Activated naive CD8-positive, alpha-beta T cell (primary cell): Measurements from ENCODE around the gene GLIPR2.
"Not testable (repeated sequence)": the region's sequence is repeated elsewhere in the genome, so short reads cannot be mapped to it uniquely, and the experiment has no call there.

Experiments used
- H3K27ac Mint-ChIP-seq: one replicate; pipeline ENCODE4 v1.8.0; 2021; ENCODE audit warnings: mixed read lengths
- H3K27me3 Mint-ChIP-seq: one replicate; pipeline ENCODE4 v1.8.0; 2021; ENCODE audit warnings: mixed read lengths
- H3K36me3 Mint-ChIP-seq: one replicate; pipeline ENCODE4 v1.8.0; 2021; ENCODE audit warnings: mixed read lengths
- H3K4me1 Mint-ChIP-seq: one replicate; pipeline ENCODE4 v1.8.0; 2021; ENCODE audit warnings: low read depth, mixed read lengths
- H3K4me3 Mint-ChIP-seq: one replicate; pipeline ENCODE4 v1.8.0; 2021; ENCODE audit warnings: mild to moderate bottlenecking, mixed read lengths
- H3K9me3 Mint-ChIP-seq: one replicate; pipeline ENCODE4 v1.8.0; 2021; ENCODE audit warnings: low read depth, mixed read lengths

GLIPR2 gene

GRCh38 chr9:36113999-36114398 lies 22.5 kb upstream of the GLIPR2 start:
- no peak overlapping the region for H3K27ac Mint-ChIP-seq
- peaks cover 9% of the 10 kb centered on the region for H3K36me3 Mint-ChIP-seq
- no peaks in the 10 kb centered on the region for H3K9me3 Mint-ChIP-seq
- no peak overlapping the region for H3K4me3 Mint-ChIP-seq
- H3K4me1 Mint-ChIP-seq: no peaks in the 10 kb centered on the region
- no peaks in the 10 kb centered on the region for H3K27me3 Mint-ChIP-seq

- H3K27ac Mint-ChIP-seq: no peak overlapping the region
- no peak overlapping the region for H3K4me3 Mint-ChIP-seq
- H3K4me1 Mint-ChIP-seq: no peaks in the 10 kb centered on the region
- peaks cover 13% of the 10 kb centered on the region for H3K36me3 Mint-ChIP-seq
- no peaks in the 10 kb centered on the region for H3K27me3 Mint-ChIP-seq
- no peaks in the 10 kb centered on the region for H3K9me3 Mint-ChIP-seq
These were observed 19.9 kb upstream of the GLIPR2 start for GRCh38 chr9:36116593-36116992.

- Mint-ChIP-seq H3K9me3 (no peaks in the 10 kb centered on the region), H3K27me3 (no peaks in the 10 kb centered on the region), H3K27ac (no peak overlapping the region), H3K36me3 (peaks cover 12% of the 10 kb centered on the region), H3K4me1 (no peaks in the 10 kb centered on the region), H3K4me3 (no peak overlapping the region)
These were observed 18.3 kb upstream of the GLIPR2 start for GRCh38 chr9:36118201-36118600.

GRCh38 chr9:36118706-36119105 lies 17.8 kb upstream of the GLIPR2 start:
- Mint-ChIP-seq H3K4me3 (no peak overlapping the region), H3K4me1 (no peaks in the 10 kb centered on the region), H3K27ac (no peak overlapping the region), H3K9me3 (no peaks in the 10 kb centered on the region), H3K36me3 (peaks cover 12% of the 10 kb centered on the region), H3K27me3 (no peaks in the 10 kb centered on the region)

- Mint-ChIP-seq H3K4me1 (no peaks in the 10 kb centered on the region), H3K36me3 (peaks cover 12% of the 10 kb centered on the region), H3K9me3 (no peaks in the 10 kb centered on the region), H3K27me3 (no peaks in the 10 kb centered on the region), H3K27ac (no peak overlapping the region), H3K4me3 (no peak overlapping the region)
These were observed 17.1 kb upstream of the GLIPR2 start for GRCh38 chr9:36119476-36119875.

GRCh38 chr9:36120705-36121104 lies 15.8 kb upstream of the GLIPR2 start:
- H3K4me1 Mint-ChIP-seq: peaks cover 6% of the 10 kb centered on the region
- H3K4me3 Mint-ChIP-seq: no peak overlapping the region
- peaks cover 12% of the 10 kb centered on the region for H3K36me3 Mint-ChIP-seq
- H3K27ac Mint-ChIP-seq: no peak overlapping the region
- H3K27me3 Mint-ChIP-seq: no peaks in the 10 kb centered on the region
- no peaks in the 10 kb centered on the region for H3K9me3 Mint-ChIP-seq

- no peaks in the 10 kb centered on the region for H3K9me3 Mint-ChIP-seq
- no peaks in the 10 kb centered on the region for H3K27me3 Mint-ChIP-seq
- peaks cover 6% of the 10 kb centered on the region for H3K4me1 Mint-ChIP-seq
- no peak overlapping the region for H3K4me3 Mint-ChIP-seq
- H3K27ac Mint-ChIP-seq: no peak overlapping the region
- peaks cover 12% of the 10 kb centered on the region for H3K36me3 Mint-ChIP-seq
These were observed 14.6 kb upstream of the GLIPR2 start for GRCh38 chr9:36121971-36122370.

GRCh38 chr9:36123515-36123914 lies 13.0 kb upstream of the GLIPR2 start:
- Mint-ChIP-seq H3K27me3 (no peaks in the 10 kb centered on the region), H3K4me1 (peaks cover 16% of the 10 kb centered on the region), H3K4me3 (no peak overlapping the region), H3K27ac (no peak overlapping the region), H3K36me3 (peaks cover 6% of the 10 kb centered on the region), H3K9me3 (no peaks in the 10 kb centered on the region)

GRCh38 chr9:36125062-36125855 lies 11.3 kb upstream of the GLIPR2 start:
- H3K27ac Mint-ChIP-seq: no peak overlapping the region
- H3K27me3 Mint-ChIP-seq: no peaks in the 10 kb centered on the region
- H3K4me1 Mint-ChIP-seq: peaks cover 16% of the 10 kb centered on the region
- peaks cover 3% of the 10 kb centered on the region for H3K36me3 Mint-ChIP-seq
- no peaks in the 10 kb centered on the region for H3K9me3 Mint-ChIP-seq
- no peak overlapping the region for H3K4me3 Mint-ChIP-seq

GRCh38 chr9:36126016-36126730 lies 10.4 kb upstream of the GLIPR2 start:
- H3K4me3 Mint-ChIP-seq: no peak overlapping the region
- peaks cover 16% of the 10 kb centered on the region for H3K4me1 Mint-ChIP-seq
- no peak overlapping the region for H3K27ac Mint-ChIP-seq
- H3K27me3 Mint-ChIP-seq: no peaks in the 10 kb centered on the region
- peaks cover 3% of the 10 kb centered on the region for H3K36me3 Mint-ChIP-seq
- H3K9me3 Mint-ChIP-seq: no peaks in the 10 kb centered on the region

GRCh38 chr9:36127652-36128244 lies 8.8 kb upstream of the GLIPR2 start:
- Mint-ChIP-seq H3K9me3 (no peaks in the 10 kb centered on the region), H3K4me1 (peaks cover 16% of the 10 kb centered on the region), H3K27me3 (no peaks in the 10 kb centered on the region), H3K4me3 (no peak overlapping the region), H3K36me3 (peaks cover 3% of the 10 kb centered on the region), H3K27ac (no peak overlapping the region)

- Mint-ChIP-seq H3K4me3 (no peak overlapping the region), H3K27ac (no peak overlapping the region), H3K36me3 (no peaks in the 10 kb centered on the region), H3K9me3 (no peaks in the 10 kb centered on the region), H3K27me3 (no peaks in the 10 kb centered on the region), H3K4me1 (peaks cover 16% of the 10 kb centered on the region)
These were observed 8.2 kb upstream of the GLIPR2 start for GRCh38 chr9:36128349-36128748.

GRCh38 chr9:36129139-36129538 lies 7.4 kb upstream of the GLIPR2 start:
- Mint-ChIP-seq H3K36me3 (no peaks in the 10 kb centered on the region), H3K27me3 (no peaks in the 10 kb centered on the region), H3K4me1 (peaks cover 16% of the 10 kb centered on the region), H3K9me3 (no peaks in the 10 kb centered on the region), H3K4me3 (no peak overlapping the region), H3K27ac (no peak overlapping the region)

- peaks cover 12% of the 10 kb centered on the region for H3K4me1 Mint-ChIP-seq
- H3K9me3 Mint-ChIP-seq, H3K27ac Mint-ChIP-seq, H3K36me3 Mint-ChIP-seq, H3K27me3 Mint-ChIP-seq, H3K4me3 Mint-ChIP-seq: not testable (repeated sequence)
These were observed 4.9 kb upstream of the GLIPR2 start for GRCh38 chr9:36131666-36132065.

GRCh38 chr9:36132086-36132485 lies 4.4 kb upstream of the GLIPR2 start:
- Mint-ChIP-seq H3K9me3 (no peaks in the 10 kb centered on the region), H3K4me3 (no peak overlapping the region), H3K36me3 (no peaks in the 10 kb centered on the region), H3K27me3 (no peaks in the 10 kb centered on the region), H3K4me1 (peaks cover 13% of the 10 kb centered on the region), H3K27ac (no peak overlapping the region)
